IMR-90 (cell line): ENCODE data around the gene SLC22A7. TPM values are rescaled to one million over a fixed set of nuclear protein-coding genes. Genes with fewer than 3 reads are reported as not detected.

Source experiments
- ATAC-seq: fragments of 200-7000 bp; cut with Tn5 transposase; 2 replicates; pipeline ENCODE4 v1.9.1; 2020; ENCODE audit warnings: low read depth, mild to moderate bottlenecking, moderate library complexity
- BruUV-seq: library from RNA; stranded (reverse); fragments of 400-500 nt; replicated peaks from 2 replicates; lab custom pipeline; 2021; lab: Mats Ljungman, UMichigan
- CTCF ChIA-PET: fragments of 300-600 bp; formaldehyde crosslinking; extraction: SDS; loops from one replicate; lab custom pipeline; 2021; ENCODE audit warnings: antibody characterized with exemption; lab: Yijun Ruan, JAX
- POLR2A ChIA-PET: fragments of 300-600 bp; sonication (Branson Sonifier 250); formaldehyde crosslinking; loops from one replicate; lab custom pipeline; 2022; ENCODE audit warnings: antibody characterized with exemption; ENCODE audit not compliant: unreplicated experiment; lab: Charles Lee
- DNase-seq: peaks from one replicate; pipeline ENCODE4 v3.0.0; 2013
- H2AFZ ChIP-seq: replicated peaks from 2 replicates; pipeline ENCODE3; 2013; ENCODE audit warnings: low read length, mild to moderate bottlenecking; ENCODE audit not compliant: poor library complexity
- H2AK5ac ChIP-seq: 2 replicates; pipeline ENCODE4 v1.6.1; 2013; ENCODE audit warnings: low read depth, low read length, inconsistent platforms
- H2AK9ac ChIP-seq: replicated peaks from 2 replicates; pipeline ENCODE3; 2013; ENCODE audit warnings: mild to moderate bottlenecking, low read depth, low read length, moderate library complexity; ENCODE audit not compliant: poor library complexity
- H2BK120ac ChIP-seq: 2 replicates; pipeline ENCODE4 v1.6.1; 2013; ENCODE audit warnings: low read depth, low read length, inconsistent platforms
- H2BK15ac ChIP-seq: 3 replicates; pipeline ENCODE4 v1.6.1; 2013; ENCODE audit warnings: low read depth, low read length, inconsistent platforms
- H2BK20ac ChIP-seq: 2 replicates; pipeline ENCODE4 v1.6.1; 2013; ENCODE audit warnings: low read depth, mild to moderate bottlenecking, inconsistent platforms, low read length, moderate library complexity
- H2BK5ac ChIP-seq: 2 replicates; pipeline ENCODE4 v1.6.1; 2013; ENCODE audit warnings: mild to moderate bottlenecking, low read depth, low read length, inconsistent platforms; ENCODE audit not compliant: poor library complexity, severe bottlenecking
- H3K14ac ChIP-seq: replicated peaks from 2 replicates; pipeline ENCODE4 v1.6.1; 2013; ENCODE audit warnings: low read depth, low read length, inconsistent platforms
- H3K18ac ChIP-seq: 2 replicates; pipeline ENCODE4 v1.6.1; 2013; ENCODE audit warnings: low read depth, low read length, control low read depth
- H3K23ac ChIP-seq: 2 replicates; pipeline ENCODE4 v1.6.1; 2013; ENCODE audit warnings: low read depth, low read length, inconsistent platforms
- H3K27ac ChIP-seq: 2 replicates; pipeline ENCODE4 v1.5.1; 2013; ENCODE audit warnings: mild to moderate bottlenecking, control low read depth, low read length; ENCODE audit not compliant: insufficient read depth
- H3K27me3 ChIP-seq: 2 replicates; pipeline ENCODE4 v1.6.1; 2013; ENCODE audit warnings: low read length; ENCODE audit not compliant: control insufficient read depth, insufficient read depth
- H3K36me3 ChIP-seq: 2 replicates; pipeline ENCODE4 v1.6.1; 2013; ENCODE audit warnings: low read length, mixed read lengths; ENCODE audit not compliant: control insufficient read depth, insufficient read depth
- H3K4ac ChIP-seq: 2 replicates; pipeline ENCODE4 v1.6.1; 2013; ENCODE audit warnings: low read depth, low read length, inconsistent platforms
- H3K4me1 ChIP-seq: 2 replicates; pipeline ENCODE4 v1.6.1; 2013; ENCODE audit warnings: low read length, mixed read lengths; ENCODE audit not compliant: control insufficient read depth, insufficient read depth
- H3K4me2 ChIP-seq: 2 replicates; pipeline ENCODE4 v1.6.1; 2013; ENCODE audit warnings: low read depth, mild to moderate bottlenecking, control low read depth, low read length, moderate library complexity
- H3K4me3 ChIP-seq: 2 replicates; pipeline ENCODE4 v1.5.1; 2013; ENCODE audit warnings: low read depth, mild to moderate bottlenecking, control low read depth, low read length, moderate library complexity; ENCODE audit not compliant: insufficient read depth
- H3K56ac ChIP-seq: 2 replicates; pipeline ENCODE4 v1.6.1; 2013; ENCODE audit warnings: low read length, inconsistent platforms; ENCODE audit not compliant: insufficient read depth; ENCODE audit errors: extremely low read depth
- H3K79me1 ChIP-seq, 2 experiments: 2 replicates each; pipeline ENCODE4 v1.6.1; 2013; ENCODE audit warnings: low read length in 2 of 2, inconsistent platforms in 1 of 2, low read depth in 1 of 2
- H3K9ac ChIP-seq: 2 replicates; pipeline ENCODE4 v1.6.1; 2013; ENCODE audit warnings: low read depth, low read length, control low read depth
- H3K9me1 ChIP-seq: 2 replicates; pipeline ENCODE4 v1.6.1; 2013; ENCODE audit warnings: low read length, inconsistent platforms; ENCODE audit not compliant: insufficient read depth
- H3K9me3 ChIP-seq: 2 replicates; pipeline ENCODE4 v1.6.1; 2013; ENCODE audit warnings: low read length; ENCODE audit not compliant: control insufficient read depth, insufficient read depth
- H4K20me1 ChIP-seq: 2 replicates; pipeline ENCODE4 v1.6.1; 2013; ENCODE audit warnings: low read length, inconsistent platforms; ENCODE audit not compliant: insufficient read depth
- H4K5ac ChIP-seq: 2 replicates; pipeline ENCODE4 v1.6.1; 2013; ENCODE audit warnings: mild to moderate bottlenecking, low read depth, low read length, control low read depth
- H4K8ac ChIP-seq, 2 experiments: 2 replicates each; pipeline ENCODE4 v1.6.1; 2013; ENCODE audit warnings: low read depth in 2 of 2, low read length in 2 of 2, control low read depth in 1 of 2, inconsistent platforms in 1 of 2
- H4K91ac ChIP-seq: 2 replicates; pipeline ENCODE4 v1.6.1; 2013; ENCODE audit warnings: low read depth, low read length, inconsistent platforms; ENCODE audit not compliant: insufficient read depth
- BHLHE40 ChIP-seq: fragments of 150-350 bp; IDR thresholded peaks from 2 replicates; pipeline ENCODE4 v1.6.1; 2016; ENCODE audit warnings: mild to moderate bottlenecking, low read depth, low read length
- CEBPB ChIP-seq: IDR thresholded peaks from 2 replicates; pipeline ENCODE4 v1.6.1; 2012; ENCODE audit warnings: low read depth, low read length, improper control_type of control experiment
- MAFK ChIP-seq: IDR thresholded peaks from 2 replicates; pipeline ENCODE4 v1.6.1; 2012; ENCODE audit warnings: low read depth, low read length, improper control_type of control experiment
- MXI1 ChIP-seq: IDR thresholded peaks from 2 replicates; pipeline ENCODE4 v1.6.1; 2012; ENCODE audit warnings: low read depth, mild to moderate bottlenecking, low read length, moderate library complexity, borderline replicate concordance
- NFE2L2 ChIP-seq: fragments of 150-350 bp; IDR thresholded peaks from 2 replicates; pipeline ENCODE4 v1.6.1; 2016; ENCODE audit warnings: low read depth, mild to moderate bottlenecking, low read length
- POLR2A ChIP-seq: IDR thresholded peaks from 2 replicates; pipeline ENCODE4 v1.6.1; 2012; ENCODE audit warnings: mild to moderate bottlenecking, low read depth, low read length
- RAD21 ChIP-seq: IDR thresholded peaks from 2 replicates; pipeline ENCODE4 v1.6.1; 2012; ENCODE audit warnings: low read length, improper control_type of control experiment
- SMC3 ChIP-seq: fragments of 150-350 bp; IDR thresholded peaks from 2 replicates; pipeline ENCODE4 v1.6.1; 2016; ENCODE audit warnings: low read depth, mild to moderate bottlenecking, antibody characterized with exemption, low read length, moderate library complexity
- WGBS, 2 experiments: methylation state at CpG; one replicate each; pipeline versions ENCODE4 v1.1.5 to v1.1.7; 2013; ENCODE audit warnings: missing lambda C conversion rate in 2 of 2; ENCODE audit not compliant: insufficient read length in 1 of 2; ENCODE audit errors: extremely low coverage in 2 of 2; 5-methylcytosine and 5-hydroxymethylcytosine counted together
- dilution Hi-C: fragments of 300-500 bp; cut with HindIII; formaldehyde crosslinking; loops from one replicate; pipeline ENCODE4 v1.14.3; 2018; ENCODE audit warnings: low sequenced_read_pairs; ENCODE audit not compliant: unreplicated experiment
- in situ Hi-C: fragments of 300-500 bp; cut with MboI; formaldehyde crosslinking; loops from 3 replicates; pipeline ENCODE4 v1.14.3; 2019; ENCODE audit warnings: low sequenced_read_pairs, inconsistent platforms, mixed read lengths
- intact Hi-C: fragments of 100-400 bp; cut with micrococcal nuclease; formaldehyde crosslinking; loops from 2 replicates; pipeline ENCODE4 v1.10.0; 2022
- polyA plus RNA-seq, 3 experiments: library from polyadenylated mRNA; depleted of rRNA; stranded (reverse); fragments of >200 nt; gene quantifications; 2 replicates each; pipeline ENCODE4 v1.2.3, GENCODE V29; 2012; ENCODE audit warnings: low replicate concordance in 1 of 3
- total RNA-seq: library from RNA; depleted of rRNA; stranded (reverse); fragments of >200 nt; gene quantifications from 2 replicates; pipeline ENCODE4 v1.2.3, GENCODE V29; 2012

Gene SLC22A7
- total and polyA plus RNA-seq, 2 of the 4 experiments (the other 2 are of a cell fraction): not detected

- peak overlapping the region; percentile 7 to 70; a peak in 1 of 4 replicates for H4K8ac ChIP-seq
- H2AFZ ChIP-seq: peak overlapping the region; percentile 67
- no peak overlapping the region for H3K14ac ChIP-seq
- dilution Hi-C loops (no loop called here), intact Hi-C loops (no loop called here), in situ Hi-C loops (no loop called here)
- no peak overlapping the region for H3K4me2 ChIP-seq
- H3K9me3 ChIP-seq: no peaks in the 10 kb centered on the region
- peak overlapping the region; percentile 52; the same call in 1 of the 2 replicates for H2BK20ac ChIP-seq
- no peaks in the 10 kb centered on the region for H4K20me1 ChIP-seq
- H3K9me1 ChIP-seq: peaks cover 6% of the 10 kb centered on the region; the same call in 1 of the 2 replicates
- H3K4ac ChIP-seq: no peak overlapping the region; the same call in 1 of the 2 replicates
- H3K4me3 ChIP-seq: no peak overlapping the region
- ATAC-seq (peak; percentile 76), DNase-seq (peak; percentile 30)
- H4K5ac ChIP-seq: no peak overlapping the region
- peak overlapping the region; percentile 12 for H2AK9ac ChIP-seq
- no peak overlapping the region for H2BK5ac ChIP-seq
- H3K27me3 ChIP-seq: peaks cover 35% of the 10 kb centered on the region
- ChIA-PET CTCF (no interaction called here), POLR2A (no interaction called here)
- H3K23ac ChIP-seq: no peak overlapping the region
- no peaks in the 10 kb centered on the region for H3K79me1 ChIP-seq
- H3K36me3 ChIP-seq: no peaks in the 10 kb centered on the region
- H3K56ac ChIP-seq: no peak overlapping the region
- H3K9ac ChIP-seq: peak overlapping the region; percentile 46; the same call in 1 of the 2 replicates
- TF ChIP-seq SMC3 (no peak), POLR2A (no peak), MXI1 (no peak), CEBPB (no peak), BHLHE40 (no peak), MAFK (no peak), RAD21 (no peak), NFE2L2 (no peak)
- peak overlapping the region; percentile 33; the same call in 1 of the 2 replicates for H2AK5ac ChIP-seq
- no peak overlapping the region; the same call in 1 of the 2 replicates for H4K91ac ChIP-seq
- no peak overlapping the region for H3K27ac ChIP-seq
- no CpG with 5 or more reads among the region's 4 CpGs for WGBS, 2 experiments
- 0 out of 2 replicates have a peak overlapping the region, but pooled peaks have one; percentile 5 for H2BK120ac ChIP-seq
- no TSS peak for BruUV-seq
- H3K4me1 ChIP-seq: peaks cover 10% of the 10 kb centered on the region
- no peak overlapping the region for H3K18ac ChIP-seq
- H2BK15ac ChIP-seq: no peak overlapping the region
These were observed 19.5 kb upstream of the SLC22A7 start for GRCh38 chr6:43278524-43279078.
